ENCODE measurements around the gene CASZ1.

Gene CASZ1

GRCh38 chr1:10777749-10778574 is 18.5 kb downstream of the CASZ1 start:
- Histone ChIP-seq H3K27me3 (peaks cover 7% of the 10 kb centered on the region), H3K4me3 (ENCODE audit: low read depth in 1 of 2, low read length in 1 of 2) (no peak overlapping the region), H3K36me3 (no peaks in the 10 kb centered on the region), H3K4me1 (ENCODE audit: control insufficient read depth in 1 of 2, insufficient read depth in 1 of 2, low read depth in 1 of 2, low read length in 1 of 2) (no peaks in the 10 kb centered on the region), H3K27ac (no peak overlapping the region), H3K9me3 (no peaks in the 10 kb centered on the region)
- TF ChIP-seq CTCF (IDR thresholded peaks at IDR 0.05): no peak

- Histone ChIP-seq H3K36me3 (no peaks in the 10 kb centered on the region), H3K27ac (no peak overlapping the region), H3K9me3 (no peaks in the 10 kb centered on the region), H3K4me3 (ENCODE audit: low read depth in 1 of 2, low read length in 1 of 2) (no peak overlapping the region), H3K27me3 (no peaks in the 10 kb centered on the region), H3K4me1 (ENCODE audit: control insufficient read depth in 1 of 2, insufficient read depth in 1 of 2, low read depth in 1 of 2, low read length in 1 of 2) (no peaks in the 10 kb centered on the region)
- no peak for TF ChIP-seq CTCF (IDR thresholded peaks at IDR 0.05)
Measured at GRCh38 chr1:10776190-10776905, 20.1 kb downstream of the CASZ1 start.

- H3K4me1 ChIP-seq (ENCODE audit: control insufficient read depth in 1 of 2, insufficient read depth in 1 of 2, low read depth in 1 of 2, low read length in 1 of 2): no peaks in the 10 kb centered on the region
- no peak overlapping the region for H3K27ac ChIP-seq
- H3K4me3 ChIP-seq (ENCODE audit: low read depth in 1 of 2, low read length in 1 of 2): no peak overlapping the region
- TF ChIP-seq CTCF (IDR thresholded peaks at IDR 0.05): no peak
- H3K27me3 ChIP-seq: no peaks in the 10 kb centered on the region
- H3K9me3 ChIP-seq: no peaks in the 10 kb centered on the region
- no peaks in the 10 kb centered on the region for H3K36me3 ChIP-seq
Measured at GRCh38 chr1:10775763-10776162, 20.7 kb downstream of the CASZ1 start.

- Histone ChIP-seq H3K4me1 (ENCODE audit: control insufficient read depth in 1 of 2, insufficient read depth in 1 of 2, low read depth in 1 of 2, low read length in 1 of 2) (no peaks in the 10 kb centered on the region), H3K36me3 (no peaks in the 10 kb centered on the region), H3K9me3 (no peaks in the 10 kb centered on the region), H3K27me3 (no peaks in the 10 kb centered on the region), H3K27ac (no peak overlapping the region), H3K4me3 (ENCODE audit: low read depth in 1 of 2, low read length in 1 of 2) (no peak overlapping the region)
- TF ChIP-seq CTCF (IDR thresholded peaks at IDR 0.05): no peak
Measured at GRCh38 chr1:10774615-10775310, 21.7 kb downstream of the CASZ1 start.

- no peak for TF ChIP-seq CTCF (IDR thresholded peaks at IDR 0.05)
- no peak overlapping the region for H3K4me3 ChIP-seq (ENCODE audit: low read depth in 1 of 2, low read length in 1 of 2)
- H3K27me3 ChIP-seq: no peaks in the 10 kb centered on the region
- H3K36me3 ChIP-seq: no peaks in the 10 kb centered on the region
- H3K9me3 ChIP-seq: no peaks in the 10 kb centered on the region
- H3K4me1 ChIP-seq (ENCODE audit: control insufficient read depth in 1 of 2, insufficient read depth in 1 of 2, low read depth in 1 of 2, low read length in 1 of 2): no peaks in the 10 kb centered on the region
- H3K27ac ChIP-seq: no peak overlapping the region
Measured at GRCh38 chr1:10773851-10774614, 22.4 kb downstream of the CASZ1 start.
